ENCODE data around the gene PPP1R3G.

PPP1R3G gene

GRCh38 chr6:5083813-5084359, 1.3 kb upstream of the PPP1R3G start:
- H3K4me1 ChIP-seq (ENCODE audit: control insufficient read depth, insufficient read depth, low read length), result peaks cover 5% of the 10 kb centered on the region; the same call in 1 of the 2 replicates
- H3K27ac ChIP-seq (ENCODE audit: low read depth, low read length), result no peak overlapping the region
- no peak overlapping the region for H3K9ac ChIP-seq (ENCODE audit: low read depth, low read length)
- H3K27me3 ChIP-seq (ENCODE audit: control insufficient read depth, insufficient read depth, low read length), result peaks cover 74% of the 10 kb centered on the region
- no peaks in the 10 kb centered on the region for H3K36me3 ChIP-seq (ENCODE audit: control insufficient read depth, insufficient read depth, low read length)
- H3K9me3 ChIP-seq (ENCODE audit: control insufficient read depth, insufficient read depth, low read length), result no peaks in the 10 kb centered on the region
- H3K4me3 ChIP-seq (ENCODE audit: low read depth, low read length), result peak overlapping the region; percentile 63; the same call in 1 of the 2 replicates

- Histone ChIP-seq H3K9ac (ENCODE audit: low read depth, low read length) (no peak overlapping the region), H3K36me3 (ENCODE audit: control insufficient read depth, insufficient read depth, low read length) (no peaks in the 10 kb centered on the region), H3K27ac (ENCODE audit: low read depth, low read length) (no peak overlapping the region), H3K27me3 (ENCODE audit: control insufficient read depth, insufficient read depth, low read length) (peaks cover 74% of the 10 kb centered on the region), H3K4me3 (ENCODE audit: low read depth, low read length) (peak overlapping the region; percentile 63), H3K4me1 (ENCODE audit: control insufficient read depth, insufficient read depth, low read length) (peaks cover 5% of the 10 kb centered on the region; the same call in 1 of the 2 replicates), H3K9me3 (ENCODE audit: control insufficient read depth, insufficient read depth, low read length) (no peaks in the 10 kb centered on the region)
Measured at GRCh38 chr6:5084360-5084780, 771 bp upstream of the PPP1R3G start.

- Histone ChIP-seq H3K27ac (ENCODE audit: low read depth, low read length) (no peak overlapping the region), H3K9me3 (ENCODE audit: control insufficient read depth, insufficient read depth, low read length) (no peaks in the 10 kb centered on the region), H3K9ac (ENCODE audit: low read depth, low read length) (no peak overlapping the region), H3K4me3 (ENCODE audit: low read depth, low read length) (peak overlapping the region; percentile 63), H3K27me3 (ENCODE audit: control insufficient read depth, insufficient read depth, low read length) (peaks cover 85% of the 10 kb centered on the region), H3K4me1 (ENCODE audit: control insufficient read depth, insufficient read depth, low read length) (peaks cover 5% of the 10 kb centered on the region; the same call in 1 of the 2 replicates), H3K36me3 (ENCODE audit: control insufficient read depth, insufficient read depth, low read length) (no peaks in the 10 kb centered on the region)
Measured at GRCh38 chr6:5085648-5086293, 630 bp downstream of the PPP1R3G start.

- no peak overlapping the region for H3K27ac ChIP-seq (ENCODE audit: low read depth, low read length)
- H3K27me3 ChIP-seq (ENCODE audit: control insufficient read depth, insufficient read depth, low read length), result peaks cover 82% of the 10 kb centered on the region
- H3K36me3 ChIP-seq (ENCODE audit: control insufficient read depth, insufficient read depth, low read length), result no peaks in the 10 kb centered on the region
- peak overlapping the region; percentile 63; the same call in 1 of the 2 replicates for H3K4me3 ChIP-seq (ENCODE audit: low read depth, low read length)
- no peaks in the 10 kb centered on the region for H3K9me3 ChIP-seq (ENCODE audit: control insufficient read depth, insufficient read depth, low read length)
- H3K9ac ChIP-seq (ENCODE audit: low read depth, low read length), result no peak overlapping the region
- H3K4me1 ChIP-seq (ENCODE audit: control insufficient read depth, insufficient read depth, low read length), result peaks cover 5% of the 10 kb centered on the region; the same call in 1 of the 2 replicates
Measured at GRCh38 chr6:5086294-5086890, 1.3 kb downstream of the PPP1R3G start.

GRCh38 chr6:5087389-5087788, 2.2 kb downstream of the PPP1R3G start:
- Histone ChIP-seq H3K27ac (ENCODE audit: low read depth, low read length) (no peak overlapping the region), H3K9me3 (ENCODE audit: control insufficient read depth, insufficient read depth, low read length) (no peaks in the 10 kb centered on the region), H3K4me3 (ENCODE audit: low read depth, low read length) (no peak overlapping the region), H3K9ac (ENCODE audit: low read depth, low read length) (no peak overlapping the region), H3K4me1 (ENCODE audit: control insufficient read depth, insufficient read depth, low read length) (peaks cover 5% of the 10 kb centered on the region; the same call in 1 of the 2 replicates), H3K27me3 (ENCODE audit: control insufficient read depth, insufficient read depth, low read length) (peaks cover 73% of the 10 kb centered on the region), H3K36me3 (ENCODE audit: control insufficient read depth, insufficient read depth, low read length) (no peaks in the 10 kb centered on the region)

- H3K27ac ChIP-seq (ENCODE audit: low read depth, low read length), result no peak overlapping the region
- H3K9ac ChIP-seq (ENCODE audit: low read depth, low read length), result no peak overlapping the region
- H3K9me3 ChIP-seq (ENCODE audit: control insufficient read depth, insufficient read depth, low read length), result no peaks in the 10 kb centered on the region
- H3K36me3 ChIP-seq (ENCODE audit: control insufficient read depth, insufficient read depth, low read length), result no peaks in the 10 kb centered on the region
- H3K27me3 ChIP-seq (ENCODE audit: control insufficient read depth, insufficient read depth, low read length), result peaks cover 59% of the 10 kb centered on the region
- peaks cover 5% of the 10 kb centered on the region; the same call in 1 of the 2 replicates for H3K4me1 ChIP-seq (ENCODE audit: control insufficient read depth, insufficient read depth, low read length)
- H3K4me3 ChIP-seq (ENCODE audit: low read depth, low read length), result no peak overlapping the region
Measured at GRCh38 chr6:5088780-5089179, 3.6 kb downstream of the PPP1R3G start.

- H3K27me3 ChIP-seq (ENCODE audit: control insufficient read depth, insufficient read depth, low read length), result peaks cover 50% of the 10 kb centered on the region
- no peaks in the 10 kb centered on the region for H3K36me3 ChIP-seq (ENCODE audit: control insufficient read depth, insufficient read depth, low read length)
- H3K9me3 ChIP-seq (ENCODE audit: control insufficient read depth, insufficient read depth, low read length), result no peaks in the 10 kb centered on the region
- peaks cover 5% of the 10 kb centered on the region; the same call in 1 of the 2 replicates for H3K4me1 ChIP-seq (ENCODE audit: control insufficient read depth, insufficient read depth, low read length)
- H3K9ac ChIP-seq (ENCODE audit: low read depth, low read length), result no peak overlapping the region
- H3K4me3 ChIP-seq (ENCODE audit: low read depth, low read length), result no peak overlapping the region
- H3K27ac ChIP-seq (ENCODE audit: low read depth, low read length), result no peak overlapping the region
Measured at GRCh38 chr6:5089481-5090438, 4.6 kb downstream of the PPP1R3G start.

GRCh38 chr6:5090603-5091002, 5.5 kb downstream of the PPP1R3G start:
- Histone ChIP-seq H3K9me3 (ENCODE audit: control insufficient read depth, insufficient read depth, low read length) (no peaks in the 10 kb centered on the region), H3K27ac (ENCODE audit: low read depth, low read length) (no peak overlapping the region), H3K4me1 (ENCODE audit: control insufficient read depth, insufficient read depth, low read length) (peaks cover 5% of the 10 kb centered on the region; the same call in 1 of the 2 replicates), H3K27me3 (ENCODE audit: control insufficient read depth, insufficient read depth, low read length) (peaks cover 41% of the 10 kb centered on the region), H3K36me3 (ENCODE audit: control insufficient read depth, insufficient read depth, low read length) (no peaks in the 10 kb centered on the region), H3K9ac (ENCODE audit: low read depth, low read length) (no peak overlapping the region), H3K4me3 (ENCODE audit: low read depth, low read length) (no peak overlapping the region)

- Histone ChIP-seq H3K9me3 (ENCODE audit: control insufficient read depth, insufficient read depth, low read length) (no peaks in the 10 kb centered on the region), H3K4me1 (ENCODE audit: control insufficient read depth, insufficient read depth, low read length) (peaks cover 5% of the 10 kb centered on the region; the same call in 1 of the 2 replicates), H3K9ac (ENCODE audit: low read depth, low read length) (no peak overlapping the region), H3K27ac (ENCODE audit: low read depth, low read length) (no peak overlapping the region), H3K4me3 (ENCODE audit: low read depth, low read length) (no peak overlapping the region), H3K27me3 (ENCODE audit: control insufficient read depth, insufficient read depth, low read length) (peaks cover 33% of the 10 kb centered on the region), H3K36me3 (ENCODE audit: control insufficient read depth, insufficient read depth, low read length) (no peaks in the 10 kb centered on the region)
Measured at GRCh38 chr6:5091210-5092069, 6.3 kb downstream of the PPP1R3G start.
